ENCODE measurements around the gene JAGN1. TPM values are rescaled to one million over a fixed set of nuclear protein-coding genes. Genes with fewer than 3 reads are reported as not detected.

The JAGN1 gene
- total RNA-seq, 4 donors from 2014 or later, result 18.9 to 37.5 (median 32.7) TPM

DNA sequence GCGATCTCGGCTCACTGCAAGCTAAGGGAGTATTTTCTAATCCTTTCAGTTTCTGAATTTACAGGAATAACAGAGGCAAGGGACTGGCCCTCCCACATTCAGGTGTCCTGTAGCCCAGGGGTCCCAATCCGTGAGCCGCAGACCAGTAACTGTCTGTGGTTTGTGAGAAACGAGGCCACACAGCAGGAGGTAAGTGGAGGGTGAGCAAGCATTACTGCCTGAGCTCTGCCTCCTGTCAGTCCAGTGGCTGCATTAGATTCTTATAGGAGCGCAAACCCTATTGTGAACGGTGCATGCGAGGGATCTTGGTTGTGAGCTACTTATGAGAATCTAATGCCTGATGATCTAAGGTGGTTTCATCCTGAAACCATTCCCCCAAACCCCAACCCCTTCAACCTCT lies 21.5 kb downstream of the JAGN1 start:
- Histone ChIP-seq H3K27me3 (no peaks in the 10 kb centered on the region), H3K27ac (no peak overlapping the region), H3K36me3 (no peaks in the 10 kb centered on the region), H3K4me1 (peaks cover 18 to 20% of the 10 kb centered on the region in 2 donors), H3K4me3 (replicated peaks in 1 of 3) (no peak overlapping the region), H3K9me3 (no peaks in the 10 kb centered on the region)
- intact Hi-C loops (cut with DNase I), result no loop called here
- 89 to 93% methylated on average over 8 of the region's 8 CpGs for WGBS, 2 donors
- DNase-seq, result no peak
- TF ChIP-seq, protein P1, sequence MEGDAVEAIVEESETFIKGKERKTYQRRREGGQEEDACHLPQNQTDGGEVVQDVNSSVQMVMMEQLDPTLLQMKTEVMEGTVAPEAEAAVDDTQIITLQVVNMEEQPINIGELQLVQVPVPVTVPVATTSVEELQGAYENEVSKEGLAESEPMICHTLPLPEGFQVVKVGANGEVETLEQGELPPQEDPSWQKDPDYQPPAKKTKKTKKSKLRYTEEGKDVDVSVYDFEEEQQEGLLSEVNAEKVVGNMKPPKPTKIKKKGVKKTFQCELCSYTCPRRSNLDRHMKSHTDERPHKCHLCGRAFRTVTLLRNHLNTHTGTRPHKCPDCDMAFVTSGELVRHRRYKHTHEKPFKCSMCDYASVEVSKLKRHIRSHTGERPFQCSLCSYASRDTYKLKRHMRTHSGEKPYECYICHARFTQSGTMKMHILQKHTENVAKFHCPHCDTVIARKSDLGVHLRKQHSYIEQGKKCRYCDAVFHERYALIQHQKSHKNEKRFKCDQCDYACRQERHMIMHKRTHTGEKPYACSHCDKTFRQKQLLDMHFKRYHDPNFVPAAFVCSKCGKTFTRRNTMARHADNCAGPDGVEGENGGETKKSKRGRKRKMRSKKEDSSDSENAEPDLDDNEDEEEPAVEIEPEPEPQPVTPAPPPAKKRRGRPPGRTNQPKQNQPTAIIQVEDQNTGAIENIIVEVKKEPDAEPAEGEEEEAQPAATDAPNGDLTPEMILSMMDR (IDR thresholded peaks at IDR 0.05), result no peak
- TF ChIP-seq POLR2A (IDR thresholded peaks at IDR 0.05), result no peak

DNA sequence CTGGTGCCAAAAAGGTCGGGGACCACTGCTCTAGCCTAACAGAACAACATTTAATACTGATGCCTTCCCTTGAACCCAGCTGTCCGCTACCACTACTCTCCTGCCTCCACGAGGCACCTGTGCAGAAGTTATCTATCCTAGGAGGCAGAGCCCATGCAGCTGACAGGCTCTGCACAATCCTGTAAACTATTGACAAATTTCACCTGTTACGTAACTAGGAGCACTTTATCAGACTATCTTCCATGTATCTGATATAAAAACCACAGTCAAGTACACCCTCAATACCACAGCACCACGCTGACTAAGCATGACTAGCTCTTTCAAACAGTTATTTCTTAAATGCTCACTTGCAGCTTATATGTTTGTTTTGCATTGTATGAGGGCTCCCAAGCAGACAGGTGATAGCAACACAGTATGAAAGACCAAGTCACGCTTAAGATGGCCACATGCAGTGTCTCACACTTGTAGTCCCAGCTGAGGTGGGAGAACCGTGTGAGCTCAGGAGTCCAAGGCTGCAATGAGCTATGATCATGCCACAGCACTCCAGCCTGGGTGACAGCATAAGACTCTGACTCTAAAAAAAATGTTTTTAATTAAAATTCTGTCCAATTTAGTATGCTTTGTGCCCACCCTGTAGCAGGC lies 22.0 kb downstream of the JAGN1 start:
- H3K27me3 ChIP-seq, result no peaks in the 10 kb centered on the region
- 85 to 88% methylated on average over 7 of the region's 7 CpGs for WGBS, 2 donors
- H3K9me3 ChIP-seq, result no peaks in the 10 kb centered on the region
- H3K4me3 ChIP-seq (replicated peaks in 1 of 3), result no peak overlapping the region
- no peak overlapping the region for H3K27ac ChIP-seq
- peaks cover 20 to 23% of the 10 kb centered on the region in 2 donors for H3K4me1 ChIP-seq
- no peak for TF ChIP-seq POLR2A (IDR thresholded peaks at IDR 0.05)
- TF ChIP-seq, protein P1 (IDR thresholded peaks at IDR 0.05), result no peak
- intact Hi-C loops (cut with DNase I), result no loop called here
- no peaks in the 10 kb centered on the region for H3K36me3 ChIP-seq
- DNase-seq, result no peak

DNA sequence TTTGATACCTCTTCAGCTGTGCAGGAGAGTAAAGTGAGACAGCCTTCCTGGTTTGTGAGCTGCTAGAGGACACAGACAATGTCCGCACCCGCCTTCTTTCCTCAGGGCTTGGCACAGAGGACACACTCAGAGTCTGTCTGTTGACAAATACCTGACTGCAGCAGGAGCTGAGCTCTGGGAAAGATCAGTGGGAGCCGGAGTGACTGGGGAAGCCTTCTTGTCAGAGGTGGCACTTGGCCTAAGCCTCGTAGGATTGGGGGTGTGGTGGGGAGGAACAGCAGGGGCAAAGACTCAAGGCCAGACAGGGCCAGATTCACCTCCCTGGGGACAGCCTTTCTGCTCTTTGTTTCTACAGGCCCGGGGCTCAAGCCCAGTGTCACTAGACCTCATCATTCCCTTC lies 23.2 kb downstream of the JAGN1 start:
- no peak overlapping the region for H3K27ac ChIP-seq
- H3K27me3 ChIP-seq, result no peaks in the 10 kb centered on the region
- TF ChIP-seq, protein P1 (IDR thresholded peaks at IDR 0.05), result no peak
- no peak for TF ChIP-seq POLR2A (IDR thresholded peaks at IDR 0.05)
- 79 to 95% methylated on average over 5 of the region's 5 CpGs for WGBS, 2 donors
- H3K4me1 ChIP-seq, result peaks cover 29 to 33% of the 10 kb centered on the region in 2 donors
- intact Hi-C loops (cut with DNase I), result no loop called here
- H3K4me3 ChIP-seq (replicated peaks in 1 of 3), result no peak overlapping the region
- no peaks in the 10 kb centered on the region for H3K36me3 ChIP-seq
- no peak for DNase-seq
- no peaks in the 10 kb centered on the region for H3K9me3 ChIP-seq

DNA sequence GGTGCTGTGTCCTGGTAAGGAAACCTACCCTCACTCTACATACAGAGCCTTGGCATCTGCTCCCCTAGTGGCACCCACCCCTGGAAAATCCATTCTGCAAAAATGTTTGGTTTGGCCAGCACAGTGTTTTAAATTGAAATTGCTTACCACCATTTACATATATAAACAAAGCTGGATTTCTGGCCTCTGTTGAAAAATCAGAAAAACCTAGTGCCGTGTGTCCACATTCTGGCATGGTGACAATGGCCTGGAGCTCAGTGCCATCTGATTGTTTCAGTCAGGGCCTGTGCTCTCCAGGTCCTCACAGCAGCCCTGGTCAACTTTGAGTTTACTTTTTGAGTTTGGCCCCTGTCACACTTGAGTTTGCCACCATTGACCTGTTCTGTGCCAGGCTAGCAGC lies 23.6 kb downstream of the JAGN1 start:
- H3K36me3 ChIP-seq, result no peaks in the 10 kb centered on the region
- H3K27ac ChIP-seq, result peak overlapping the region in 1 of 3 donors; percentile 74
- no peak for TF ChIP-seq POLR2A (IDR thresholded peaks at IDR 0.05)
- TF ChIP-seq, protein P1 (IDR thresholded peaks at IDR 0.05), result no peak
- H3K9me3 ChIP-seq, result no peaks in the 10 kb centered on the region
- H3K4me1 ChIP-seq, result peaks cover 29 to 33% of the 10 kb centered on the region in 2 donors
- DNase-seq, result peak in 1 of 2 donors; percentile 37
- intact Hi-C loops (cut with DNase I), result no loop called here
- H3K27me3 ChIP-seq, result no peaks in the 10 kb centered on the region
- H3K4me3 ChIP-seq (replicated peaks in 1 of 3), result no peak overlapping the region
- 25 to 64% methylated on average over 1 of the region's 1 CpG for WGBS, 2 donors

DNA sequence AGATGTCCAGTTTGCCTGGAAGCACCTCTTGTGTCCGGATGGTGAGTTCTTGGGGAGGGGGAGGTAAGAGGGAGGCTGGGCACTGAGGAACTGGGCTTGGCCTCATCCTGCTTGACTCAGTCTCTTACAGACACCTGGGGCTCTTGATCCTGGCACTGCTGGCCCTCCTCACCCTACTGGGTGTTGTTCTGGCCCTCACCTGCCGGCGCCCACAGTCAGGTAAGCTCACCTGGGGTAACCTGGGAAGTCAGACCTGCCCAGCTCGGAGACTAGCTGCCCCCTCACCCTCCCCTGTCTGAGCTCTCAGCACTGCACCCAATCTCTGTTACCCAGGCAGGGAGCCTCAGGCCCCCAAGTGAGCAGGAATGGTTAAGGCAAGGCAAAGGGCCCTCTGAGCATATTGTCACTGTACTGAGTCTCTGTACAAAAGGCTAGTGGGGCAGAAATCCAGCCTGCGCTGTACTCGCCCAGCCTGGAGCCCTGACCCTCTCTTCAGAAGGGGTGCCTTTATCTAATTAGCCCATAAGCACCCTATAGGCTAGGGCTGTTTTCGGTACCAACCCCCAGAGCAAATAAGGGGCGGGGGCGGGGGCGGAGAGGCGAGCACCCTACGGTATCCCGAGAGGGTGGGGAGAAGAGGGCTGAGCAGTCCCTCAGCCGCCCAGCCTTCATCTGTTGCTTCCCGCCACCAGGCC lies 24.3 kb downstream of the JAGN1 start:
- TF ChIP-seq, protein P1 (IDR thresholded peaks at IDR 0.05), result no peak
- TF ChIP-seq POLR2A (IDR thresholded peaks at IDR 0.05), result no peak
- peak overlapping the region in 2 of 3 donors; percentile 71 to 74 for H3K27ac ChIP-seq
- no peaks in the 10 kb centered on the region for H3K36me3 ChIP-seq
- no peaks in the 10 kb centered on the region for H3K9me3 ChIP-seq
- intact Hi-C loops (cut with DNase I), result no loop called here
- H3K4me1 ChIP-seq, result peaks cover 29 to 33% of the 10 kb centered on the region in 2 donors
- H3K4me3 ChIP-seq (replicated peaks in 1 of 3), result peak overlapping the region in 1 of 3 donors; percentile 46
- 47 to 94% methylated on average over 5 to 8 of the region's 15 CpGs for WGBS, 2 donors
- no peaks in the 10 kb centered on the region for H3K27me3 ChIP-seq
- DNase-seq, result no peak

Measured in thyroid gland (tissue), 4 donors.